CD14-positive monocyte (primary cell): ENCODE measurements around the gene LTBP3. TPM values are rescaled to one million over a fixed set of nuclear protein-coding genes. Genes with fewer than 3 reads are reported as not detected.
A peak's percentile ranks its signal among the peaks of the same experiment; 100 is the strongest.

Experiments
- DNase-seq, 3 donors: peaks; one replicate each; pipeline ENCODE4 v3.0.0-alpha.2; 2011 to 2022
- H2AFZ ChIP-seq: 2 replicates; pipeline ENCODE4 v1.6.0; 2012; ENCODE audit warnings: mild to moderate bottlenecking, low read depth, low read length, inconsistent platforms; ENCODE audit not compliant: insufficient read depth, poor library complexity, severe bottlenecking
- H3K27ac ChIP-seq, 2 donors: 1 replicate in 1 of 2; 2 replicates in 1 of 2; pipeline ENCODE4 v1.5.1; 2012 to 2013; ENCODE audit warnings: low read length in 2 of 2, control low read depth in 1 of 2, inconsistent platforms in 1 of 2, low read depth in 1 of 2, mild to moderate bottlenecking in 1 of 2
- H3K27me3 ChIP-seq, 2 donors: one replicate each; pipeline versions ENCODE4 v1.6.0 to v1.6.1; 2011 to 2013; ENCODE audit warnings: low read length in 2 of 2; ENCODE audit not compliant: control insufficient read depth in 2 of 2, insufficient read depth in 2 of 2
- H3K36me3 ChIP-seq, 2 donors: replicated peaks in 1 of 2; 1 replicate in 1 of 2; 2 replicates in 1 of 2; pipeline versions ENCODE4 v1.5.1 to v1.6.1; 2012 to 2013; ENCODE audit warnings: low read length in 2 of 2, control low read depth in 1 of 2, inconsistent platforms in 1 of 2, mild to moderate bottlenecking in 1 of 2; ENCODE audit not compliant: insufficient read depth in 2 of 2, control insufficient read depth in 1 of 2
- H3K4me1 ChIP-seq, 2 donors: 1 replicate in 1 of 2; 2 replicates in 1 of 2; pipeline versions ENCODE4 v1.5.1 to v1.6.1; 2012 to 2013; ENCODE audit warnings: low read length in 2 of 2, control low read depth in 1 of 2, inconsistent platforms in 1 of 2, mild to moderate bottlenecking in 1 of 2, moderate library complexity in 1 of 2; ENCODE audit not compliant: insufficient read depth in 2 of 2, control insufficient read depth in 1 of 2
- H3K4me2 ChIP-seq: replicated peaks from 2 replicates; pipeline ENCODE3; 2012; ENCODE audit warnings: low read length, moderate library complexity, mild to moderate bottlenecking; ENCODE audit not compliant: poor library complexity, severe bottlenecking; ENCODE audit errors: extremely low read depth
- H3K4me3 ChIP-seq, 3 experiments: fragments of 200-600 bp in 1 of 3; sonication (generic) in 1 of 3; replicated peaks in 1 of 3; 1 replicate in 2 of 3; 2 replicates in 1 of 3; pipeline ENCODE4 v1.5.1; 2011 to 2013; ENCODE audit warnings: low read length in 3 of 3, mild to moderate bottlenecking in 3 of 3, control low read depth in 2 of 3, low read depth in 2 of 3, inconsistent platforms in 1 of 3, moderate library complexity in 1 of 3
- H3K79me2 ChIP-seq: 2 replicates; pipeline ENCODE4 v1.6.0; 2012; ENCODE audit warnings: mild to moderate bottlenecking, control low read depth, inconsistent platforms, low read length, moderate library complexity; ENCODE audit not compliant: insufficient read depth
- H3K9ac ChIP-seq: 2 replicates; pipeline ENCODE4 v1.6.0; 2017; ENCODE audit warnings: low read length, mild to moderate bottlenecking; ENCODE audit not compliant: insufficient read depth, poor library complexity, severe bottlenecking
- H3K9me3 ChIP-seq, 2 donors: replicated peaks in 1 of 2; 1 replicate in 1 of 2; 2 replicates in 1 of 2; pipeline versions ENCODE4 v1.5.1 to v1.6.1; 2012 to 2013; ENCODE audit warnings: low read length in 2 of 2, control low read depth in 1 of 2; ENCODE audit not compliant: control insufficient read depth in 1 of 2, insufficient read depth in 1 of 2
- H4K20me1 ChIP-seq: 2 replicates; pipeline ENCODE4 v1.6.0; 2012; ENCODE audit warnings: mild to moderate bottlenecking, low read length, control low read depth, moderate library complexity; ENCODE audit not compliant: insufficient read depth
- H3K27ac Mint-ChIP-seq, 7 donors: one replicate each; pipeline ENCODE4 v1.8.0; 2020; ENCODE audit warnings: mild to moderate bottlenecking in 7 of 7, mixed read lengths in 7 of 7, moderate library complexity in 6 of 7, inconsistent platforms in 2 of 7
- H3K27me3 Mint-ChIP-seq, 3 donors: one replicate each; pipeline ENCODE4 v1.8.0; 2021 to 2022; ENCODE audit warnings: low read depth in 3 of 3, mild to moderate bottlenecking in 3 of 3, mixed read lengths in 3 of 3, moderate library complexity in 3 of 3, inconsistent platforms in 1 of 3
- H3K36me3 Mint-ChIP-seq, 2 donors: one replicate each; pipeline ENCODE4 v1.8.0; 2020; ENCODE audit warnings: mixed read lengths in 2 of 2, inconsistent platforms in 1 of 2, mild to moderate bottlenecking in 1 of 2
- H3K4me1 Mint-ChIP-seq: one replicate; pipeline ENCODE4 v1.8.0; 2020; ENCODE audit warnings: mild to moderate bottlenecking, mixed read lengths
- H3K4me3 Mint-ChIP-seq, 2 donors: one replicate each; pipeline ENCODE4 v1.8.0; 2020; ENCODE audit warnings: mild to moderate bottlenecking in 2 of 2, mixed read lengths in 2 of 2, moderate library complexity in 1 of 2
- H3K9me3 Mint-ChIP-seq, 7 donors: one replicate each; pipeline ENCODE4 v1.8.0; 2020 to 2022; ENCODE audit warnings: mixed read lengths in 7 of 7, mild to moderate bottlenecking in 6 of 7, moderate library complexity in 6 of 7, inconsistent platforms in 2 of 7
- CTCF ChIP-seq: fragments of 200-600 bp; IDR thresholded peaks from one replicate; pipeline ENCODE4 v1.8.0; 2022; ENCODE audit warnings: antibody characterized with exemption, mild to moderate bottlenecking
- WGBS: methylation state at CpG from one replicate; pipeline ENCODE4 v1.1.5; 2013; ENCODE audit warnings: missing lambda C conversion rate; ENCODE audit not compliant: insufficient coverage; 5-methylcytosine and 5-hydroxymethylcytosine counted together
- intact Hi-C, 2 donors: fragments of 100-400 bp; cut with micrococcal nuclease; formaldehyde crosslinking; loops; one replicate each; pipeline versions ENCODE4 v1.15.0 to v1.15.1; 2023
- polyA plus RNA-seq, 3 donors: library from polyadenylated mRNA; depleted of rRNA in 1 of 3; unstranded in 2 of 3; stranded (reverse) in 1 of 3; fragments of 300-500 nt in 2 of 3; fragments of >200 nt in 1 of 3; fragmentation: Illumina TruSeq in 2 of 3; gene quantifications; 1 replicate in 2 of 3; 2 replicates in 1 of 3; pipeline ENCODE4 v1.2.3, GENCODE V29; 2012 to 2021

The LTBP3 gene
- polyA plus RNA-seq, 3 donors = 3.4 to 19.4 (median 4.6) TPM

DNA sequence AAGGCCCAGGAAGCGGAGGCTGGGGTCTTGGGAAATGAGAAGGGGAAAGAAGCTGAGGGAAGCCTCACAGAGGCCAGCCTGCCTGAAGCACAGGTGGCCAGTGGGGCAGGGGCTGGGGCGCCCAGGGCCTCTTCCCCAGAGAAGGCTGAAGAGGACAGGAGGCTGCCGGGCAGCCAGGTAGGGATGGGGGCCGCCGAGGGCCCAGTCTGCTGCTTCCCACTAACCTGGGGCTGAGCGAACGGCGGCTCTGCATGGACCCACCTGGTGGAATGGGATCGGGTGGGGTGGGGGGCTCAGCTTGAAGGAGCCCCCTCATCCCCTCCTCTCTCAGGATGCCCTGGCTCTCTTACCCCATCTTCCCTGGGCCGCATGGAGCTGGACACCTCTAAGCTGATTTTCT is 25.4 kb upstream of the LTBP3 start:
- Mint-ChIP-seq H3K27me3 (peaks cover 0 to 2% (median 0%) of the 10 kb centered on the region in 3 donors), H3K4me1 (peaks cover 67% of the 10 kb centered on the region), H3K27ac (peak overlapping the region in 5 of 7 donors; percentile 44 to 79 (median 72)), H3K9me3 (no peaks in the 10 kb centered on the region), H3K36me3 (peaks cover 65 to 81% of the 10 kb centered on the region in 2 donors), H3K4me3 (no peak overlapping the region)
- Histone ChIP-seq H3K9ac (no peak overlapping the region), H3K4me3 (no peak overlapping the region), H4K20me1 (peaks cover 97% of the 10 kb centered on the region), H2AFZ (no peak overlapping the region), H3K79me2 (peaks cover 91% of the 10 kb centered on the region), H3K36me3 (peaks cover 70 to 77% of the 10 kb centered on the region in 2 donors), H3K9me3 (no peaks in the 10 kb centered on the region), H3K4me1 (peaks cover 47 to 68% of the 10 kb centered on the region in 2 donors), H3K27ac (peak overlapping the region; percentile 11 to 50), H3K4me2 (no peak overlapping the region), H3K27me3 (no peaks in the 10 kb centered on the region)
- intact Hi-C loops = no loop called here
- 92% methylated on average over 1 of the region's 10 CpGs for WGBS
- no peak for DNase-seq
- no peak for TF ChIP-seq CTCF

GRCh38 chr11:65581928-65582327 is 23.8 kb upstream of the LTBP3 start:
- H3K4me3 Mint-ChIP-seq = no peak overlapping the region
- intact Hi-C loops = no loop called here
- H3K27ac ChIP-seq = peak overlapping the region; percentile 1 to 42
- no peak for DNase-seq
- no peak overlapping the region for H3K9ac ChIP-seq
- H4K20me1 ChIP-seq = peaks cover 96% of the 10 kb centered on the region
- no peak overlapping the region for H3K4me3 ChIP-seq
- H3K4me1 Mint-ChIP-seq = peaks cover 61% of the 10 kb centered on the region
- peaks cover 97% of the 10 kb centered on the region for H3K79me2 ChIP-seq
- peaks cover 0 to 2% (median 0%) of the 10 kb centered on the region in 3 donors for H3K27me3 Mint-ChIP-seq
- H3K27me3 ChIP-seq = no peaks in the 10 kb centered on the region
- no peaks in the 10 kb centered on the region for H3K9me3 ChIP-seq
- H3K9me3 Mint-ChIP-seq = peaks cover 0 to 2% (median 0%) of the 10 kb centered on the region in 7 donors
- peaks cover 77 to 82% of the 10 kb centered on the region in 2 donors for H3K36me3 ChIP-seq
- WGBS = 100% methylated on average over 3 of the region's 3 CpGs
- TF ChIP-seq CTCF = no peak
- peaks cover 69 to 79% of the 10 kb centered on the region in 2 donors for H3K36me3 Mint-ChIP-seq
- peak overlapping the region in 6 of 7 donors; percentile 22 to 82 (median 68) for H3K27ac Mint-ChIP-seq
- H3K4me1 ChIP-seq = peaks cover 41 to 68% of the 10 kb centered on the region in 2 donors
- no peak overlapping the region for H2AFZ ChIP-seq
- no peak overlapping the region for H3K4me2 ChIP-seq
